Gastrocnemius medialis (tissue), 4 donors: ENCODE data around the gene HMGA1. TPM values are rescaled to one million over a fixed set of nuclear protein-coding genes. Genes with fewer than 3 reads are reported as not detected.

Source experiments
- ATAC-seq, 2 donors: fragments of 150-250 bp; one replicate each; pipeline ENCODE4 v1.9.1; 2016
- DNase-seq, 2 donors: peaks; one replicate each; pipeline ENCODE4 v3.0.0-alpha.2; 2019
- H3K27ac ChIP-seq, 4 donors: fragments of 200-600 bp; sonication (generic); 1 replicate in 1 of 4; 2 replicates in 3 of 4; pipeline ENCODE4 v1.5.1; 2016 to 2018; ENCODE audit warnings: mild to moderate bottlenecking in 2 of 4, moderate library complexity in 1 of 4
- H3K27me3 ChIP-seq, 3 donors: fragments of 200-600 bp; sonication (generic) in 2 of 3; 1 replicate in 1 of 3; 2 replicates in 2 of 3; pipeline versions ENCODE4 v1.5.1 to v1.6.0; 2016 to 2019; ENCODE audit warnings: mild to moderate bottlenecking in 1 of 3, moderate library complexity in 1 of 3
- H3K36me3 ChIP-seq, 2 donors: fragments of 200-600 bp; sonication (generic) in 1 of 2; one replicate each; pipeline ENCODE4 v1.5.1; 2017 to 2018
- H3K4me1 ChIP-seq, 2 donors: fragments of 200-600 bp; sonication (generic) in 1 of 2; one replicate each; pipeline ENCODE4 v1.5.1; 2016 to 2017; ENCODE audit warnings: mild to moderate bottlenecking in 2 of 2
- H3K4me3 ChIP-seq, 4 donors: fragments of 200-600 bp; sonication (generic) in 3 of 4; 1 replicate in 1 of 4; 2 replicates in 3 of 4; pipeline ENCODE4 v1.5.1; 2016 to 2019; ENCODE audit warnings: mild to moderate bottlenecking in 2 of 4
- H3K9me3 ChIP-seq, 3 donors: fragments of 200-600 bp; sonication (generic) in 2 of 3; 1 replicate in 1 of 3; 2 replicates in 2 of 3; pipeline ENCODE4 v1.5.1; 2016 to 2019
- CTCF ChIP-seq, 5 experiments: fragments of 450-650 bp in 3 of 5; fragments of 200-600 bp in 2 of 5; sonication (generic) in 2 of 5; IDR thresholded peaks in 4 of 5; conservative IDR thresholded peaks in 1 of 5; 1 replicate in 4 of 5; 2 replicates in 1 of 5; pipeline ENCODE4 v1.5.1; 2016 to 2019; ENCODE audit warnings: antibody characterized with exemption in 5 of 5, mild to moderate bottlenecking in 3 of 5, moderate library complexity in 3 of 5
- POLR2A ChIP-seq, 2 donors: fragments of 450-650 bp; IDR thresholded peaks; one replicate each; pipeline ENCODE4 v1.6.1; 2017; ENCODE audit warnings: antibody characterized with exemption in 2 of 2, mild to moderate bottlenecking in 2 of 2, moderate library complexity in 2 of 2
- in situ Hi-C, 4 donors: fragments of 200-750 bp; cut with MboI; loops; one replicate each; pipeline versions ENCODE4 v1.15.0 to v1.8.0; 2017; ENCODE audit warnings: low sequenced_read_pairs in 4 of 4
- intact Hi-C: fragments of 100-400 bp; cut with DNase I; formaldehyde crosslinking; loops from one replicate; pipeline ENCODE4 v1.15.1; 2023; ENCODE audit warnings: low total_unique reads
- total RNA-seq, 4 donors: library from RNA; depleted of rRNA; stranded (reverse); fragments of >200 nt; gene quantifications; one replicate each; pipeline versions ENCODE4 v1.1.0 to v1.2.3, GENCODE V29; 2016

Gene HMGA1
- total RNA-seq, 4 donors from 2014 or later = 74.1 to 163 (median 154) TPM

GRCh38 chr6:34226066-34226465 is 10.6 kb upstream of the HMGA1 start:
- H3K4me1 ChIP-seq = peaks cover 11 to 12% of the 10 kb centered on the region in 2 donors
- in situ Hi-C loops (no loop called here), intact Hi-C loops (no loop called here)
- ATAC-seq (no peak), DNase-seq (no peak)
- H3K36me3 ChIP-seq = no peaks in the 10 kb centered on the region
- no peaks in the 10 kb centered on the region for H3K9me3 ChIP-seq
- H3K27me3 ChIP-seq = no peaks in the 10 kb centered on the region
- H3K27ac ChIP-seq = peak overlapping the region in 1 of 4 donors; percentile 90
- no peak overlapping the region for H3K4me3 ChIP-seq
- TF ChIP-seq CTCF (IDR thresholded peaks at IDR 0.05 in 4 of 5, conservative IDR thresholded peaks at IDR 0.05 in 1 of 5) (no peak), POLR2A (IDR thresholded peaks at IDR 0.05) (no peak)

GRCh38 chr6:34226731-34227586 is 9.7 kb upstream of the HMGA1 start:
- H3K9me3 ChIP-seq = no peaks in the 10 kb centered on the region
- no peaks in the 10 kb centered on the region for H3K36me3 ChIP-seq
- in situ Hi-C loops = no loop called here
- H3K27me3 ChIP-seq = no peaks in the 10 kb centered on the region
- peaks cover 11 to 12% of the 10 kb centered on the region in 2 donors for H3K4me1 ChIP-seq
- TF ChIP-seq CTCF (IDR thresholded peaks at IDR 0.05 in 4 of 5, conservative IDR thresholded peaks at IDR 0.05 in 1 of 5) (no peak), POLR2A (IDR thresholded peaks at IDR 0.05) (no peak)
- peak overlapping the region in 1 of 4 donors; percentile 9 for H3K27ac ChIP-seq
- ATAC-seq (no peak), DNase-seq (no peak)
- no peak overlapping the region for H3K4me3 ChIP-seq
- intact Hi-C loops = no loop called here

GRCh38 chr6:34227761-34228421 is 8.8 kb upstream of the HMGA1 start:
- peak in 1 of 2 donors; percentile 54 for DNase-seq
- in situ Hi-C loops = no loop called here
- H3K9me3 ChIP-seq = no peaks in the 10 kb centered on the region

GRCh38 chr6:34229877-34230276 is 6.8 kb upstream of the HMGA1 start:
- intact Hi-C loops = no loop called here

More at GRCh38 chr6:34227761-34228421, 8.8 kb upstream of the HMGA1 start:
- no peak overlapping the region for H3K4me3 ChIP-seq
- intact Hi-C loops = no loop called here
- peaks cover 11 to 12% of the 10 kb centered on the region in 2 donors for H3K4me1 ChIP-seq
- ATAC-seq = no peak
- no peaks in the 10 kb centered on the region for H3K27me3 ChIP-seq
- TF ChIP-seq POLR2A (IDR thresholded peaks at IDR 0.05) = no peak
- no peak for TF ChIP-seq CTCF (IDR thresholded peaks at IDR 0.05 in 4 of 5, conservative IDR thresholded peaks at IDR 0.05 in 1 of 5)
- no peaks in the 10 kb centered on the region for H3K36me3 ChIP-seq
- no peak overlapping the region for H3K27ac ChIP-seq

More at GRCh38 chr6:34229877-34230276, 6.8 kb upstream of the HMGA1 start:
- Histone ChIP-seq H3K36me3 (no peaks in the 10 kb centered on the region), H3K9me3 (no peaks in the 10 kb centered on the region), H3K4me1 (no peaks in the 10 kb centered on the region), H3K27me3 (no peaks in the 10 kb centered on the region), H3K4me3 (no peak overlapping the region), H3K27ac (no peak overlapping the region)
- ATAC-seq (no peak), DNase-seq (no peak)
- in situ Hi-C loops = no loop called here
- TF ChIP-seq POLR2A (IDR thresholded peaks at IDR 0.05) (no peak), CTCF (IDR thresholded peaks at IDR 0.05 in 4 of 5, conservative IDR thresholded peaks at IDR 0.05 in 1 of 5) (no peak)
